ENCODE data around the gene DERL3.

Gene DERL3

GRCh38 chr22:23834793-23835483, 3.9 kb downstream of the DERL3 start:
- in situ Hi-C loops (cut with HindIII; ENCODE audit: low pct_ligation_motif_present, low pct_unique_long_range_greater_than_20kb, low sequenced_read_pairs), result no loop called here
- DNase-seq, result no peak

GRCh38 chr22:23834406-23834792, 4.4 kb downstream of the DERL3 start:
- in situ Hi-C loops (cut with HindIII; ENCODE audit: low pct_ligation_motif_present, low pct_unique_long_range_greater_than_20kb, low sequenced_read_pairs), result no loop called here
- no peak for DNase-seq

GRCh38 chr22:23833911-23834317, 4.9 kb downstream of the DERL3 start:
- DNase-seq, result no peak
- in situ Hi-C loops (cut with HindIII; ENCODE audit: low pct_ligation_motif_present, low pct_unique_long_range_greater_than_20kb, low sequenced_read_pairs), result no loop called here

- no peak for DNase-seq
- in situ Hi-C loops (cut with HindIII; ENCODE audit: low pct_ligation_motif_present, low pct_unique_long_range_greater_than_20kb, low sequenced_read_pairs), result no loop called here
Measured at GRCh38 chr22:23833017-23833751, 5.6 kb downstream of the DERL3 start.

GRCh38 chr22:23832226-23833016, 6.4 kb downstream of the DERL3 start:
- DNase-seq, result no peak
- in situ Hi-C loops (cut with HindIII; ENCODE audit: low pct_ligation_motif_present, low pct_unique_long_range_greater_than_20kb, low sequenced_read_pairs), result no loop called here

GRCh38 chr22:23831781-23832180, 7.0 kb downstream of the DERL3 start:
- in situ Hi-C loops (cut with HindIII; ENCODE audit: low pct_ligation_motif_present, low pct_unique_long_range_greater_than_20kb, low sequenced_read_pairs), result no loop called here
- DNase-seq, result no peak

GRCh38 chr22:23831261-23831660, 7.5 kb downstream of the DERL3 start:
- DNase-seq, result no peak
- in situ Hi-C loops (cut with HindIII; ENCODE audit: low pct_ligation_motif_present, low pct_unique_long_range_greater_than_20kb, low sequenced_read_pairs), result no loop called here

GRCh38 chr22:23829845-23830372, 8.9 kb downstream of the DERL3 start:
- in situ Hi-C loops (cut with HindIII; ENCODE audit: low pct_ligation_motif_present, low pct_unique_long_range_greater_than_20kb, low sequenced_read_pairs), result no loop called here

GRCh38 chr22:23828800-23829680, 9.8 kb downstream of the DERL3 start:
- no peak for DNase-seq
- in situ Hi-C loops (cut with HindIII; ENCODE audit: low pct_ligation_motif_present, low pct_unique_long_range_greater_than_20kb, low sequenced_read_pairs), result no loop called here

More at GRCh38 chr22:23829845-23830372, 8.9 kb downstream of the DERL3 start:
- no peak for DNase-seq

- DNase-seq, result no peak
- in situ Hi-C loops (cut with HindIII; ENCODE audit: low pct_ligation_motif_present, low pct_unique_long_range_greater_than_20kb, low sequenced_read_pairs), result no loop called here
Measured at GRCh38 chr22:23827351-23827995, 11.3 kb downstream of the DERL3 start.

- in situ Hi-C loops (cut with HindIII; ENCODE audit: low pct_ligation_motif_present, low pct_unique_long_range_greater_than_20kb, low sequenced_read_pairs), result no loop called here
- DNase-seq, result no peak
Measured at GRCh38 chr22:23826510-23827350, 12.1 kb downstream of the DERL3 start.

GRCh38 chr22:23825246-23825905, 13.4 kb downstream of the DERL3 start:
- in situ Hi-C loops (cut with HindIII; ENCODE audit: low pct_ligation_motif_present, low pct_unique_long_range_greater_than_20kb, low sequenced_read_pairs), result no loop called here
- no peak for DNase-seq

- in situ Hi-C loops (cut with HindIII; ENCODE audit: low pct_ligation_motif_present, low pct_unique_long_range_greater_than_20kb, low sequenced_read_pairs), result no loop called here
- no peak for DNase-seq
Measured at GRCh38 chr22:23824476-23825245, 14.1 kb downstream of the DERL3 start.

GRCh38 chr22:23823331-23823791, 15.4 kb downstream of the DERL3 start:
- no peak for DNase-seq
- in situ Hi-C loops (cut with HindIII; ENCODE audit: low pct_ligation_motif_present, low pct_unique_long_range_greater_than_20kb, low sequenced_read_pairs), result no loop called here

- DNase-seq, result no peak
- in situ Hi-C loops (cut with HindIII; ENCODE audit: low pct_ligation_motif_present, low pct_unique_long_range_greater_than_20kb, low sequenced_read_pairs), result no loop called here
Measured at GRCh38 chr22:23822101-23822671, 16.6 kb downstream of the DERL3 start.

All from ACHN (cell line).